GM18519 (cell line): Measurements from ENCODE around the gene PRXL2A.
"Not testable (repeated sequence)": the region's sequence is repeated elsewhere in the genome, so short reads cannot be mapped to it uniquely, and the experiment has no call there.

Experiments
- ATAC-seq: cut with Tn5 transposase; IDR thresholded peaks from one replicate; pipeline ENCODE4 v1.9.1; 2021; ENCODE audit warnings: mild to moderate bottlenecking, moderate library complexity; ENCODE audit not compliant: unreplicated experiment, low FRiP score

PRXL2A gene

GRCh38 chr10:80408242-80409101 is at the start of gene PRXL2A:
PRXL2A (plus strand) TSS chr10:80408551; CDS start chr10:80420468, 11,917 bp downstream.
- ATAC-seq: peak; percentile 81

DNA sequence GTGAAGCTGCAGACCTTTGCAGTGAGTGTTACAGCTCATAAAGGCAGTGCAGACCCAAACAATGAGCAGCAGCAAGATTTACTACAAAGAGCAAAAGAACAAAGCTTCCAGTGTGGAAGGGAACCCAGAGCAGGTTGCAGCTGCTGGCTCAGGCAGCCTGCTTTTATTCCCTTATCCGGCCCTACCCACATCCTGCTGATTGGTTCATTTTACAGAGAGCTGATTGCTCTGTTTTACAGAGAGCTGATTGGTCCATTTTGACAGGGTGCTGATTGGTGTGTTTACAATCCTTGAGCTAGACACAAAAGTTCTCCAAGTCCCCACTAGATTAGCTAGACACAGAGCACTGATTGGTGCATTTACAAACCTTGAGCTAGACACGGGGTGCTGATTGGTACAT is 49.4 kb upstream of the PRXL2A start:
- not testable (repeated sequence) for ATAC-seq

DNA sequence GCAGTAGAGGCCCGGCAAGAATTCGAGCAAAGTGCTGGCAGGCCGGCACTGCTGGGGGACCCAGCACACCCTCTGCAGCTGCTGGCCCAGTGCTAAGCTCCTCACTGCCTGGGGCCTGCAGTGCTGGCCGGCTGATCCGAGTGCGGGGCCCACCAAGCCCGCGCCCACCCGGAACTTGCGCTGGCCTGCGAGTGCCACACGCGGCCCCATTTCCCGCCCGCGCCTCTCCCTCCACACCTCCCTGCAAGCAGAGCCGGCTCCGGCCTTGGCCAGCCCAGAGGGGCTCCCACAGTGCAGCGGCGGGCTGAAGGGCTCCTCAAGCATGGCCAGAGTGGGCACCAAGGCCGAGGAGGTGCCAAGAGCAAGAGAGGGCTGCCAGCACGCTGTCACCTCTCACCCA is 48.7 kb upstream of the PRXL2A start:
- ATAC-seq: no peak

DNA sequence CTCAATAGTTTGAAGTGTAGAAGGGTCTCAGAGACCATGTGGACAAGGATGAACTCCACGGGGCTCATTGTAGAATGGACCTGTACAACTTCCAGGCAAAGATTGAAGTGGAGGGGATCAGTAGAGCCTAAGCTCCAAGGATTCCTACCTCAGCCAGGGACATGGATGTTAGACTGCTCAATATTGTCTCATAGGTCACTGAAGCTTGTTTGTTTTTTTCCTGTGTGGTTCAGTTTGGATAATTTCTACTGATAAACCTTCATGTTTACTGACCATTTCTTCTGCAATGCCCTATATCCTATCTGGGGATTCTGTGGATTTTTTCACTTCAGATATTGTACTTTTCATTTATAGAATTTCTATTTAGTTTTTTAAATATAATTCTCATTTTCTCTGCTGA is 42.8 kb upstream of the PRXL2A start:
- no peak for ATAC-seq

DNA sequence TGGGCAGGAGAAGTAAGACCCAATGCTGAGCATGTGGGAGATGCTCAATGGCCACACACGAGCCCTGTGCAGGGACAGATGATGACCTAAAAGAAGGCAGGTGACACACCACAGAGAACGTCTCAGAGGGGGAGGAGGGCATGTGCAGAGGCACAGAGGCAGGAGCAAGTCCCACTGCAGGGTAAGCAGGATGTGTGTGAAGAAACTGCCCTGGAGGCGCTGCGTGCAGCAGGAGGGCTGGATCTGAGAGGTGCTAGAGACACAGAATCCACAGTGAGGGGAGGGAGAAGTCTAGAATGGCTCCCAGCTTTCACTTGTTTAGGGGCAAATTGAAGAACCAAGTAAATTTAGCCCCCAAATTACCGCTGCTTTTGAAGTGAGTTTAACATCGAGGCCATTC is 36.9 kb upstream of the PRXL2A start:
- ATAC-seq: no peak

DNA sequence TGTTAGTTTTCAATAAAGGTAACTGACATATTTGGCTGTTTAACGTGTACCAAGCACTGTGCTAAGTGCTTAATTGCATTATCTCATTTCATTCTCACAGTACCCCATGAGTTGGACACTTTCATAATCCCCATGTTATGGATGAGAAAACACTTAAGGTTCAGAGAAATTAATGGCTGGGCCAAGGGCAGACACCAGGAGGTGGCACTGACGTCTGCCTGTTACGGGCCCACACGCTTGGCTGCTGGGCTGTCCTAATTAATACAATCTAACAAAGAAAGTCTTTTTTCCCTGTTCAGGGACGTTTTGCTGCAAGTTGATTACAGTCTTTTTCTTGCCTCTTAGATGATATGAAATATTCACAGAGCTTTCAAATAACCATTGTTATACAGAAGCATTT is 35.7 kb upstream of the PRXL2A start:
- no peak for ATAC-seq

- ATAC-seq: no peak
Measured at GRCh38 chr10:80373502-80373901, 34.8 kb upstream of the PRXL2A start.

GRCh38 chr10:80379701-80380100 is 28.6 kb upstream of the PRXL2A start:
- ATAC-seq: no peak

GRCh38 chr10:80380185-80380584 is 28.2 kb upstream of the PRXL2A start:
- ATAC-seq: no peak

GRCh38 chr10:80382989-80383388 is 25.4 kb upstream of the PRXL2A start:
- ATAC-seq: peak; percentile 68

GRCh38 chr10:80390740-80391139 is 17.6 kb upstream of the PRXL2A start:
- no peak for ATAC-seq

GRCh38 chr10:80392250-80392649 is 16.1 kb upstream of the PRXL2A start:
- ATAC-seq: no peak

DNA sequence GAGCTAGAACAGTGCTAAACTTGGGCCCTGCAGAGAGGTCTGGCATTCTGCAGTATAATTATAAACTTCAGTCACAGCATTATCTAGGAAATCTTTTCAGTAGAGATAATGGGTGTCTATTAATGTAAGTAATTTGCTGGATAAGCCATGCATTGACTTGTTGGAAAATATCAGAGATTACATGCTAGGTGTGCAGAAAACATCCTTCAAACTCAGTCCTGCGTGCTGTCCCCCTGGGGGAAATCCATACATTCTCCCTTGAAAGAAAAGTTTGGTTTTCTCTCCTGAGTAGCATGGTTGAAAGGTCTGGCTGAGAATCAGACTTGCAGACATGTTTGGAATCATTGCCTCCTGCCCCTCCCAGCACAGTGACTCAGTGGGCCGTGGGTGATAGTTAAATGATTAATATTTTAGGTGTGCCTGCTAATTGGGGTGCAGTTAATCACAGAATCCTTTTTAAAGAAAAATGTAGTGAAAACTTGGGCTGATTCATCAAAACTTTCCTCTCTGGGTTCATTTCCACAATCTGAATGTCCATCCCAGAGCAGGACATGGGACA is 13.9 kb upstream of the PRXL2A start:
- ATAC-seq: no peak

- no peak for ATAC-seq
Measured at GRCh38 chr10:80397014-80397413, 11.3 kb upstream of the PRXL2A start.

GRCh38 chr10:80400136-80400804 is 8.1 kb upstream of the PRXL2A start:
- ATAC-seq: no peak

GRCh38 chr10:80405035-80405434 is 3.3 kb upstream of the PRXL2A start:
- no peak for ATAC-seq

GRCh38 chr10:80405626-80406025 is 2.7 kb upstream of the PRXL2A start:
- ATAC-seq: no peak

GRCh38 chr10:80406204-80406603 is 2.1 kb upstream of the PRXL2A start:
- no peak for ATAC-seq

DNA sequence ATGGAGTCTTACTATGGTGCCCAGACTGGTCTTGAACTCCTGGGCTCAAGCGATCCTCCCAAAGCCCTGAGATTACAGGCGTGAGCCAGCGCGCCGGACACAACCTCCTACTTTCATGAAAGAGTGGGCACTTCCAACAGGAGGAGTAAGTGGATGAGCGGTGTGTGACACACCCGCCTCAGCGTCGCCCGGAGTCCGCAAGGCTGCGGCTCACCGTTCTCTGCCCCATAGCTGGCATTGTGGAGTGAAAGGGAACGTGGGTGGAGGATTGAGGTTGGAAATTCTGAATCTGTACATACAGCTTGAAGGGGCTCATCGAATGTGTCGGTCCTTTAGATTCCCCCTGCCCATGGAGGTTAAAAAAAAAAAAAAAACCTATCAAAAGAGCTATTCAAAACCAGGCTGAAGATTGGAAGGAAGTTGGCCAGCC is 524 bp upstream of the PRXL2A start:
- ATAC-seq: peak; percentile 12

- ATAC-seq: no peak
Measured at GRCh38 chr10:80409121-80409520, 770 bp downstream of the PRXL2A start.

- ATAC-seq: no peak
Measured at GRCh38 chr10:80410122-80410521, 1.8 kb downstream of the PRXL2A start.
